Tibial nerve (tissue), 4 donors: ENCODE data around the gene RFC1. TPM values are rescaled to one million over a fixed set of nuclear protein-coding genes. Genes with fewer than 3 reads are reported as not detected.
"Not testable (repeated sequence)": the region's sequence is repeated elsewhere in the genome, so short reads cannot be mapped to it uniquely, and the experiment has no call there.

ENCODE experiments used
- DNase-seq, 2 donors: peaks; one replicate each; pipeline ENCODE4 v3.0.0-alpha.2; 2019; ENCODE audit warnings: low spot score in 2 of 2
- H3K27ac ChIP-seq, 4 donors: fragments of 200-600 bp; sonication (generic) in 3 of 4; one replicate each; pipeline ENCODE4 v1.5.1; 2017 to 2019; ENCODE audit warnings: mild to moderate bottlenecking in 1 of 4
- H3K27me3 ChIP-seq, 2 donors: fragments of 200-600 bp; sonication (generic) in 1 of 2; one replicate each; pipeline versions ENCODE4 v1.5.1 to v1.6.0; 2017 to 2019
- H3K36me3 ChIP-seq, 3 donors: fragments of 200-600 bp; sonication (generic); one replicate each; pipeline ENCODE4 v1.5.1; 2018 to 2019
- H3K4me1 ChIP-seq, 4 donors: fragments of 200-600 bp; sonication (generic) in 3 of 4; one replicate each; pipeline ENCODE4 v1.5.1; 2017 to 2019
- H3K4me3 ChIP-seq, 4 donors: fragments of 200-600 bp; sonication (generic) in 3 of 4; one replicate each; pipeline ENCODE4 v1.5.1; 2017 to 2019; ENCODE audit warnings: mild to moderate bottlenecking in 1 of 4, moderate library complexity in 1 of 4
- H3K9me3 ChIP-seq, 4 donors: fragments of 200-600 bp; sonication (generic) in 3 of 4; one replicate each; pipeline ENCODE4 v1.5.1; 2017 to 2019
- EP300 ChIP-seq, 2 donors: sonication (generic); formaldehyde crosslinking; IDR thresholded peaks; one replicate each; pipeline ENCODE4 v1.6.1; 2017; ENCODE audit warnings: antibody characterized with exemption in 2 of 2, mild to moderate bottlenecking in 1 of 2
- POLR2A ChIP-seq, 2 donors: fragments of 450-650 bp; IDR thresholded peaks; one replicate each; pipeline ENCODE4 v1.6.1; 2017; ENCODE audit warnings: antibody characterized with exemption in 2 of 2, mild to moderate bottlenecking in 2 of 2, moderate library complexity in 2 of 2
- WGBS, 2 donors: methylation state at CpG; one replicate each; pipeline ENCODE4 v1.1.5; 2018; 5-methylcytosine and 5-hydroxymethylcytosine counted together
- total RNA-seq, 4 donors: library from RNA; depleted of rRNA; stranded (reverse); fragments of >200 nt; gene quantifications; one replicate each; pipeline ENCODE4 v1.1.0, GENCODE V29; 2016
- TF ChIP-seq, protein P1 (sequence below), 5 experiments: fragments of 200-600 bp in 3 of 5; fragments of 450-650 bp in 2 of 5; sonication (generic) in 3 of 5; IDR thresholded peaks; one replicate each; pipeline ENCODE4 v1.5.1; 2016 to 2019; ENCODE audit warnings: antibody characterized with exemption in 5 of 5, mild to moderate bottlenecking in 3 of 5, moderate library complexity in 2 of 5

The RFC1 gene
- total RNA-seq, 4 donors from 2014 or later: 23.3 to 85.9 (median 38.5) TPM

DNA sequence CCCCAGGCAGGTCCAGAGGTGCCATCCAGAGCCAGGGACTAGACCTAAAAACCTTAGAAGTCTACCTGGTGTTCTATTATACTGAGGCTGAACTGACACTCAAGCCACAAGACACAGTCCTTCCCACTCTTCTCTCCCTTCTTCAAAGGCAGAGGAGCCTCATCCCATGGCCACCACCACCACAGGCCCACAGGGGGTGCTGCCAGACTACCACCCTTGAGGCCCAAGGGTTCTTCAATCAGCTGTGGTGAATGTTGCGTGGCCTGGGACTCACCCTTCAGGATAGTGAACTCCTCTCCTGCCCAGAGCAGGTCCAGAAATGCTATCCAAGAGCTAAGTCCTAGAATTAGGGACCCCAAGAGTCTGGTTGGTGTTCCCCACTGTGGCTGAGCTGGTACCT, 17.5 kb upstream of the RFC1 start:
- H3K9me3 ChIP-seq: peaks cover 0 to 10% (median 0%) of the 10 kb centered on the region in 4 donors
- TF ChIP-seq, protein P1, sequence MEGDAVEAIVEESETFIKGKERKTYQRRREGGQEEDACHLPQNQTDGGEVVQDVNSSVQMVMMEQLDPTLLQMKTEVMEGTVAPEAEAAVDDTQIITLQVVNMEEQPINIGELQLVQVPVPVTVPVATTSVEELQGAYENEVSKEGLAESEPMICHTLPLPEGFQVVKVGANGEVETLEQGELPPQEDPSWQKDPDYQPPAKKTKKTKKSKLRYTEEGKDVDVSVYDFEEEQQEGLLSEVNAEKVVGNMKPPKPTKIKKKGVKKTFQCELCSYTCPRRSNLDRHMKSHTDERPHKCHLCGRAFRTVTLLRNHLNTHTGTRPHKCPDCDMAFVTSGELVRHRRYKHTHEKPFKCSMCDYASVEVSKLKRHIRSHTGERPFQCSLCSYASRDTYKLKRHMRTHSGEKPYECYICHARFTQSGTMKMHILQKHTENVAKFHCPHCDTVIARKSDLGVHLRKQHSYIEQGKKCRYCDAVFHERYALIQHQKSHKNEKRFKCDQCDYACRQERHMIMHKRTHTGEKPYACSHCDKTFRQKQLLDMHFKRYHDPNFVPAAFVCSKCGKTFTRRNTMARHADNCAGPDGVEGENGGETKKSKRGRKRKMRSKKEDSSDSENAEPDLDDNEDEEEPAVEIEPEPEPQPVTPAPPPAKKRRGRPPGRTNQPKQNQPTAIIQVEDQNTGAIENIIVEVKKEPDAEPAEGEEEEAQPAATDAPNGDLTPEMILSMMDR (IDR thresholded peaks at IDR 0.05): no peak
- TF ChIP-seq POLR2A (IDR thresholded peaks at IDR 0.05): no peak
- no peak for TF ChIP-seq EP300 (IDR thresholded peaks at IDR 0.05)
- 56 to 89% methylated on average over 1 of the region's 1 CpG for WGBS, 2 donors
- H3K36me3 ChIP-seq: no peaks in the 10 kb centered on the region
- DNase-seq: no peak
- no peaks in the 10 kb centered on the region for H3K27me3 ChIP-seq
- no peak overlapping the region for H3K4me3 ChIP-seq
- H3K27ac ChIP-seq: no peak overlapping the region
- H3K4me1 ChIP-seq: no peaks in the 10 kb centered on the region

DNA sequence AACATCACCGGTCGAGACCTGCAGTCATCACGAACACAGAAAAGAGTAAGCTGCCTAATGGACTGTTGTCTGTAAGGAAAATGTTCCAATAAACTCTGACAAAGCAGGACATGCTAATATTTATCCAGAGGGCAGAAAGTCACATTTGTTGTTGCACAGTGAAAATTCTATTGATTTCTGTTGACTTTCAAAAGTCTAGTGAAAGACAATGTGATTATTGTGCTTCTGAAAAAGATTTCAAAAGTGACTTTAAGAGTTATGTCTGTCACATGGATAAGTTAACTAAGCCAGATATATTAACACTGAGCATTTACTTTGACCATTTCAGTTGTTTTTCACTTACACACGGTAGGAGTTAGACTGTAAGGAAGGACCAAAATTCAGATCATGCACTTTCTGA, 9.3 kb upstream of the RFC1 start:
- no peak for TF ChIP-seq EP300 (IDR thresholded peaks at IDR 0.05)
- TF ChIP-seq POLR2A (IDR thresholded peaks at IDR 0.05): no peak
- TF ChIP-seq, protein P1 (IDR thresholded peaks at IDR 0.05): no peak
- Histone ChIP-seq H3K4me1 (no peaks in the 10 kb centered on the region), H3K9me3 (peaks cover 0 to 15% (median 0%) of the 10 kb centered on the region in 4 donors), H3K27me3 (no peaks in the 10 kb centered on the region), H3K4me3 (no peak overlapping the region), H3K27ac (no peak overlapping the region), H3K36me3 (no peaks in the 10 kb centered on the region)
- no peak for DNase-seq
- 49 to 52% methylated on average over 4 of the region's 4 CpGs for WGBS, 2 donors

DNA sequence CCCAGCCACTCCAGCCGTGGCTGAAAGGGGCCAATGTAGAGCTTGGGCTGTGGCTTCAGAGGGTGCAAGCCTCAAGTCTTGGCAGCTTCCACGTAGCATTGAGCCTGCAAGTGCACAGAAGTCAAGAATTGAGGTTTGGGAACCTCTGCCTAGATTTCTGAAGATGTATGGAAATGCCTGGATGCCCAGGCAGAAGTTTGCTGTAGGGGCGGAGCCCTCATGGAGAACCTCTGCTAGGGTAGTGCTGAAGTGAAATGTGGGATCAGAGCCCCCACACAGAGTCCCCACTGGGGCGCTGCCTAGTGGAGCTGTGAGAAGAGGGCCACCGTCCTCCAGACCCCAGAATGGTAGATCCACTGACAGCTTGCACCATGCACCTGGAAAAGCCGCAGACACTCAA, 5.0 kb upstream of the RFC1 start:
- H3K4me1 ChIP-seq, H3K4me3 ChIP-seq, H3K27me3 ChIP-seq, H3K27ac ChIP-seq, H3K36me3 ChIP-seq, DNase-seq, H3K9me3 ChIP-seq: not testable (repeated sequence)
- 90 to 93% methylated on average over 4 to 6 of the region's 6 CpGs for WGBS, 2 donors

DNA sequence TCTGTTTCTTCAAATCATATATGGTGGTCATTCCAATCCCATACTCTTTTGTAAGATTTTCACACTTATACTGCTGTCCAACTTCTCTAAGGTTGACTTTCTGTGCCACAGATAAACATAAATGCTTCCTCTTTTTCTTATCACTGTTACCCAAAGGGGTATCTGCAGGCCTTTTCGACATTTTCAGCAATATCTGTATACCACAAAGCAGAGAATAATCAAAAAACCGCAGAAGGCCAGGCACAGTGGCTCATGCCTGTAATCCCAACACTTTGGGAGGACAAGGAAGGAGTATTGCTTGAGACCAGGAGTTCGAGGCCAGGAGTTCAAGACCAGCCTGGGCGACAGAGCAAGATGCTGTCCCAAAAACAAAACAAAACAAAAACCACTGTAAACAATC, 3.1 kb upstream of the RFC1 start:
- Histone ChIP-seq H3K9me3 (no peaks in the 10 kb centered on the region), H3K4me1 (peaks cover 0 to 18% (median 12%) of the 10 kb centered on the region in 4 donors), H3K4me3 (no peak overlapping the region), H3K36me3 (no peaks in the 10 kb centered on the region), H3K27me3 (no peaks in the 10 kb centered on the region), H3K27ac (no peak overlapping the region)
- WGBS, 2 donors: 57 to 71% methylated on average over 4 of the region's 4 CpGs
- TF ChIP-seq POLR2A (IDR thresholded peaks at IDR 0.05) (no peak), EP300 (IDR thresholded peaks at IDR 0.05) (no peak)
- TF ChIP-seq, protein P1 (IDR thresholded peaks at IDR 0.05): no peak
- no peak for DNase-seq

DNA sequence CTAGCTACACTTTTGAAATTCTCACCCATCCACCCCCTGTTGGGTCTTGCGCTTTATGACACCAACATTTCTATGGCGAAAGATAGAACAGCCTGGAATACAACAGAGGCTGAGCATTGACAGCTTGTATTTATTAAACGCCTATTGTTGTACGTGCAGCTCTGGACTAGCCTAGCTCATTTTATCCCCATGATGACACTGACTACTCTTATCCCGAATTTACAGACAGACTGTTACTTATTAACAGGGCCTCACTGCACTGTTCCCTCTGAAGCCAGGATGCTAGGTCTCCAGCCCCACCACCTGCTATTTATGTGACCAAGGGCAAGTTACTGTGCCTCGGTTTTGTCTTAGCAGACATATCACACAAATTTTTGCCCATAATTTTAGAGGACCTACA, 1.0 kb upstream of the RFC1 start:
- H3K4me3 ChIP-seq: no peak overlapping the region
- H3K4me1 ChIP-seq: peaks cover 0 to 35% (median 13%) of the 10 kb centered on the region in 4 donors
- H3K27ac ChIP-seq: no peak overlapping the region
- H3K36me3 ChIP-seq: no peaks in the 10 kb centered on the region
- no peak for DNase-seq
- TF ChIP-seq, protein P1 (IDR thresholded peaks at IDR 0.05): no peak
- H3K27me3 ChIP-seq: no peaks in the 10 kb centered on the region
- WGBS, 2 donors: 84 to 90% methylated on average over 6 of the region's 6 CpGs
- H3K9me3 ChIP-seq: no peaks in the 10 kb centered on the region

DNA sequence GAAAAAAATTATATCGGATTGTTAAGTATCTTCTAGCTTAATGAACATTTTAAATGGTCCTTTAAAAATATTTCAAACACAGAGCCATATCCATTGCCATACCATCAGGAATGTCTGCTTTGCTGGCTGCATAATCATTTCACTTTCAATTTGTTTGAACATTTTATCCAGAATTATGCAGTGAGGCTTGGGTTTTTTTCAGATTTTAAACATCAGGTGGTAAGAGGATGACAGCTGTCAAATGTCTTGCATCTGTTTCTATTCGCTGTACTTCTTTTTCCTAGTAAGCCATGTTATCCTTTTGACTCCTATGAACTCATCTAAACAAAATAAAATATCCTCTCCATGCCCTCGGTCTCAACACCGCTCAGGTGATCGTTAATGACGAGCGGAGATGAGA, 802 bp downstream of the RFC1 start:
- H3K9me3 ChIP-seq: no peaks in the 10 kb centered on the region
- peak overlapping the region; percentile 72 to 90 (median 88) for H3K27ac ChIP-seq
- TF ChIP-seq EP300 (IDR thresholded peaks at IDR 0.05): no peak
- H3K4me1 ChIP-seq: peaks cover 0 to 35% (median 13%) of the 10 kb centered on the region in 4 donors
- peaks cover 0 to 8% (median 0%) of the 10 kb centered on the region in 3 donors for H3K36me3 ChIP-seq
- 6 to 8% methylated on average over 7 of the region's 7 CpGs for WGBS, 2 donors
- no peaks in the 10 kb centered on the region for H3K27me3 ChIP-seq
- H3K4me3 ChIP-seq: peak overlapping the region; percentile 65 to 90 (median 82)
- no peak for DNase-seq
